D721Med (cell line): Measurements from ENCODE around the gene FBXO30.

Source experiments
- DNase-seq: peaks from one replicate; pipeline ENCODE4 v3.0.0; 2011; ENCODE audit warnings: low spot score; ENCODE audit not compliant: insufficient read length
- FAIRE-seq: peaks from 2 replicates; lab custom pipeline; 2011; peaks lifted over from hg19 to GRCh38; lab: Jason Lieb, UNC
- CTCF ChIP-seq: IDR thresholded peaks from 2 replicates; pipeline ENCODE4 v1.5.1; 2012; ENCODE audit warnings: mild to moderate bottlenecking, control low read depth; ENCODE audit not compliant: insufficient read depth; ENCODE audit errors: missing control alignments

Gene FBXO30

GRCh38 chr6:145744619-145745018, 70.0 kb downstream of the FBXO30 start:
- FAIRE-seq: no peak
- no peak for DNase-seq

More at GRCh38 chr6:145744619-145745018, 70.0 kb downstream of the FBXO30 start:
- TF ChIP-seq CTCF: no peak
